Sigmoid colon (tissue), 4 donors: ENCODE results near the gene PPM1A.

Experiments used
- EP300 ChIP-seq, 4 donors: sonication (generic); formaldehyde crosslinking; IDR thresholded peaks; one replicate each; pipeline ENCODE4 v1.6.1; 2017; ENCODE audit warnings: antibody characterized with exemption in 4 of 4
- POLR2AphosphoS5 ChIP-seq, 4 donors: sonication (generic); formaldehyde crosslinking; IDR thresholded peaks; one replicate each; pipeline ENCODE4 v1.6.1; 2017; ENCODE audit warnings: antibody characterized with exemption in 4 of 4
- TF ChIP-seq, protein P1 (sequence below), 4 experiments: fragments of 450-650 bp in 3 of 4; fragments of 200-600 bp in 1 of 4; IDR thresholded peaks; one replicate each; pipeline ENCODE4 v1.5.1; 2016 to 2019; ENCODE audit warnings: antibody characterized with exemption in 4 of 4, mild to moderate bottlenecking in 3 of 4, moderate library complexity in 2 of 4

DNA sequence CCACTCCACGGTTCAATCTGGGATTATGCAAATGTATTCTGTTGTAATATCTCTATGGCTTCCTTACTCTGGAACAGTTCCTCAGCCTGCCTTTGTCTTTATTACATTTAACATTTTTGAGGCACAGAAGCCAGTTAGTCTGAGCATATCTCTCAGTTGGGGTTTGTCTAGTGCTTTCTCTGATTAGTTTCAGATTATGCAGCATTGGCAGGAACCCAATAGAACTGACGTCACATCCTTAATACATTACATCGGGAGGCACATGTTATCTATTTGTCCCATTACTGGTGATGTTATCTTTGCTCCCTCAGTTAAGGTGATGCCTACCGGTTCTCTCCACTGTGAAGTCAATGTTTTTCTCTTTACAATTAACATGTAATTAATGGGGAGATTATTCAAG lies 62.4 kb downstream of the PPM1A start:
- TF ChIP-seq, protein P1, sequence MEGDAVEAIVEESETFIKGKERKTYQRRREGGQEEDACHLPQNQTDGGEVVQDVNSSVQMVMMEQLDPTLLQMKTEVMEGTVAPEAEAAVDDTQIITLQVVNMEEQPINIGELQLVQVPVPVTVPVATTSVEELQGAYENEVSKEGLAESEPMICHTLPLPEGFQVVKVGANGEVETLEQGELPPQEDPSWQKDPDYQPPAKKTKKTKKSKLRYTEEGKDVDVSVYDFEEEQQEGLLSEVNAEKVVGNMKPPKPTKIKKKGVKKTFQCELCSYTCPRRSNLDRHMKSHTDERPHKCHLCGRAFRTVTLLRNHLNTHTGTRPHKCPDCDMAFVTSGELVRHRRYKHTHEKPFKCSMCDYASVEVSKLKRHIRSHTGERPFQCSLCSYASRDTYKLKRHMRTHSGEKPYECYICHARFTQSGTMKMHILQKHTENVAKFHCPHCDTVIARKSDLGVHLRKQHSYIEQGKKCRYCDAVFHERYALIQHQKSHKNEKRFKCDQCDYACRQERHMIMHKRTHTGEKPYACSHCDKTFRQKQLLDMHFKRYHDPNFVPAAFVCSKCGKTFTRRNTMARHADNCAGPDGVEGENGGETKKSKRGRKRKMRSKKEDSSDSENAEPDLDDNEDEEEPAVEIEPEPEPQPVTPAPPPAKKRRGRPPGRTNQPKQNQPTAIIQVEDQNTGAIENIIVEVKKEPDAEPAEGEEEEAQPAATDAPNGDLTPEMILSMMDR (IDR thresholded peaks at IDR 0.05) = no peak
- no peak for TF ChIP-seq EP300 (IDR thresholded peaks at IDR 0.05)
- TF ChIP-seq POLR2AphosphoS5 (IDR thresholded peaks at IDR 0.05) = no peak
